K562 (cell line): Measurements from ENCODE around the gene NSUN6. TPM values are rescaled to one million over a fixed set of nuclear protein-coding genes. Genes with fewer than 3 reads are reported as not detected.

Experiments used
- ATAC-seq: fragments of 200-7000 bp; cut with Tn5 transposase; 3 replicates; pipeline ENCODE4 v1.9.1; 2020; ENCODE audit warnings: moderate library complexity
- BruUV-seq: library from RNA; stranded (reverse); fragments of 400-500 nt; replicated peaks from 2 replicates; lab custom pipeline; 2021; lab: Mats Ljungman, UMichigan
- CTCF ChIA-PET: fragments of 300-600 bp; formaldehyde crosslinking; extraction: SDS; loops from one replicate; lab custom pipeline; 2021; ENCODE audit warnings: low intra/inter-chr PET ratio; lab: Yijun Ruan, JAX
- POLR2A ChIA-PET: fragments of 300-600, 350-650 bp; sonication (Branson Sonifier 250); formaldehyde crosslinking; extraction: SDS; loops from one replicate; lab custom pipeline; 2021; ENCODE audit warnings: antibody characterized with exemption, inconsistent platforms; lab: Yijun Ruan, JAX
- DNase-seq, 4 experiments: peaks; one replicate each; pipeline versions ENCODE4 v3.0.0 to v3.0.0-alpha.2; 2011 to 2018; ENCODE audit warnings: low spot score in 3 of 4, mixed read lengths in 3 of 4; ENCODE audit errors: extremely low read depth in 1 of 4
- FAIRE-seq: peaks from 2 replicates; lab custom pipeline; 2011; peaks lifted over from hg19 to GRCh38; lab: Jason Lieb, UNC
- H2AFZ ChIP-seq: 2 replicates; pipeline ENCODE4 v1.6.0; 2011; ENCODE audit warnings: low read depth, low read length, control low read depth, inconsistent platforms
- H3K27ac ChIP-seq: fragments of 200-600 bp; 3 replicates; pipeline ENCODE4 v1.8.0; 2011; ENCODE audit warnings: low read depth, mild to moderate bottlenecking, control low read depth, inconsistent platforms, low read length, moderate library complexity, mixed read lengths; ENCODE audit errors: extremely low read depth
- H3K27me3 ChIP-seq, 2 experiments: fragments of 300-600 bp in 1 of 2; 2 replicates in 1 of 2; 3 replicates in 1 of 2; pipeline versions ENCODE4 v1.6.0 to v1.8.0; 2011; ENCODE audit warnings: inconsistent platforms in 2 of 2, low read length in 2 of 2, mild to moderate bottlenecking in 1 of 2, mixed read lengths in 1 of 2, moderate library complexity in 1 of 2; ENCODE audit not compliant: control insufficient read depth in 2 of 2, insufficient read depth in 2 of 2
- H3K36me3 ChIP-seq: fragments of 300-600 bp; 3 replicates; pipeline ENCODE4 v1.8.0; 2011; ENCODE audit warnings: mild to moderate bottlenecking, low read length, inconsistent platforms; ENCODE audit not compliant: control insufficient read depth, insufficient read depth
- H3K4me1 ChIP-seq, 2 experiments: fragments of 200-600 bp in 1 of 2; replicated peaks in 1 of 2; 2 replicates in 1 of 2; 3 replicates in 1 of 2; pipeline versions ENCODE4 v1.5.1 to v1.8.0; 2011; ENCODE audit warnings: inconsistent platforms in 2 of 2, low read length in 2 of 2, mild to moderate bottlenecking in 1 of 2, mixed read lengths in 1 of 2, moderate library complexity in 1 of 2; ENCODE audit not compliant: control insufficient read depth in 2 of 2, insufficient read depth in 2 of 2
- H3K4me2 ChIP-seq: 2 replicates; pipeline ENCODE4 v1.6.1; 2011; ENCODE audit warnings: low read length, control low read depth, inconsistent platforms, mixed read lengths; ENCODE audit not compliant: insufficient read depth
- H3K4me3 ChIP-seq: fragments of 200-600 bp; sonication (generic), shearing (Covaris generic); 2 replicates; pipeline ENCODE4 v1.5.1; 2016; ENCODE audit warnings: control low read depth, inconsistent platforms
- H3K79me2 ChIP-seq: fragments of 200-600 bp; 3 replicates; pipeline ENCODE4 v1.8.0; 2011; ENCODE audit warnings: low read length, inconsistent platforms; ENCODE audit not compliant: control insufficient read depth, insufficient read depth
- H3K9ac ChIP-seq, 2 experiments: 2 replicates each; pipeline versions ENCODE4 v1.6.0 to v1.6.1; 2011; ENCODE audit warnings: low read depth in 2 of 2, low read length in 2 of 2, control low read depth in 1 of 2, inconsistent platforms in 1 of 2, mild to moderate bottlenecking in 1 of 2, mixed read lengths in 1 of 2; ENCODE audit not compliant: insufficient read depth in 1 of 2
- H3K9me1 ChIP-seq: one replicate; pipeline ENCODE4 v1.6.0; 2011; ENCODE audit warnings: inconsistent platforms, mild to moderate bottlenecking, low read length, moderate library complexity; ENCODE audit not compliant: control insufficient read depth, insufficient read depth
- H3K9me3 ChIP-seq: replicated peaks from 2 replicates; pipeline ENCODE4 v1.5.1; 2011; ENCODE audit warnings: low read depth, low read length, inconsistent platforms; ENCODE audit not compliant: control insufficient read depth, insufficient read depth
- H4K20me1 ChIP-seq: replicated peaks from 2 replicates; pipeline ENCODE4 v1.6.1; 2011; ENCODE audit warnings: low read length, inconsistent platforms, mixed read lengths; ENCODE audit not compliant: control insufficient read depth, insufficient read depth
- HMBOX1 ChIP-seq: sonication (generic); IDR thresholded peaks from 2 replicates; pipeline ENCODE4 v1.6.1; 2016
- PYGO2 ChIP-seq: fragments of 450-650 bp; IDR thresholded peaks from 2 replicates; pipeline ENCODE4 v1.6.1; 2016; ENCODE audit warnings: mild to moderate bottlenecking, missing genetic modification characterization, moderate library complexity, missing compliant biosample characterization
- SNIP1 ChIP-seq: fragments of 450-650 bp; IDR thresholded peaks from 2 replicates; pipeline ENCODE4 v1.7.1; 2017; ENCODE audit warnings: low read depth, mild to moderate bottlenecking
- STAT6 ChIP-seq: sonication (generic); formaldehyde crosslinking; IDR thresholded peaks from 2 replicates; pipeline ENCODE4 v1.8.1; 2023; ENCODE audit warnings: mild to moderate bottlenecking, missing genetic modification reagents
- YBX1 ChIP-seq: fragments of 450-650 bp; IDR thresholded peaks from 2 replicates; pipeline ENCODE4 v1.7.1; 2016; ENCODE audit warnings: mild to moderate bottlenecking
- ZBTB5 ChIP-seq: fragments of 450-650 bp; IDR thresholded peaks from 2 replicates; pipeline ENCODE4 v1.6.1; 2017; ENCODE audit warnings: antibody characterized with exemption
- ZNF354B ChIP-seq: fragments of 250-450 bp; sonication (Bioruptor Pico); IDR thresholded peaks from 2 replicates; pipeline ENCODE4 v1.4.0; 2020
- in situ Hi-C: fragments of 300-500 bp; cut with MboI; formaldehyde crosslinking; loops from 4 replicates; pipeline ENCODE4 v1.15.0; 2018; ENCODE audit warnings: inconsistent platforms, mixed read lengths
- intact Hi-C: fragments of 100-400 bp; cut with micrococcal nuclease; formaldehyde crosslinking; loops from 2 replicates; pipeline ENCODE4 v1.14.2; 2022
- polyA plus RNA-seq, 8 experiments: library from polyadenylated mRNA; depleted of rRNA in 4 of 8; stranded (reverse) in 5 of 8; unstranded in 3 of 8; fragments of >200 nt; fragmentation: Nextera tagmentation in 2 of 8; fragmentation: Illumina TruSeq in 1 of 8; extraction: Ambion mirVana in 2 of 8; extraction: Trizol in 1 of 8; gene quantifications; 2 replicates each; pipeline versions ENCODE4 v1.2.1 to v1.2.3, GENCODE V29; 2011 to 2014; ENCODE audit warnings: inconsistent platforms in 1 of 8, missing spikeins in 1 of 8
- total RNA-seq, 7 experiments: library from RNA; depleted of rRNA in 6 of 7; stranded (reverse); fragments of >200 nt in 6 of 7; fragmentation: Illumina TruSeq in 2 of 7; extraction: Trizol in 2 of 7; gene quantifications; 2 replicates each; pipeline versions ENCODE4 v1.2.1 to v1.2.3, GENCODE V29; 2011 to 2021; ENCODE audit warnings: low replicate concordance in 1 of 7
- TF ChIP-seq, protein P1 (sequence below): IDR thresholded peaks from 2 replicates; pipeline ENCODE4 v1.6.1; 2011; ENCODE audit not compliant: insufficient read length; ENCODE audit errors: extremely low read depth
- TF ChIP-seq, protein P2 (sequence below): fragments of 250-450 bp; sonication (Bioruptor Pico); IDR thresholded peaks from 2 replicates; pipeline ENCODE4 v1.4.0; 2020

The NSUN6 gene
- total and polyA plus RNA-seq, 9 of the 15 experiments (the other 6 are each of a cell fraction or from before 2014, with no cell fraction given): 12.5 to 33.1 (median 24.2) TPM

GRCh38 chr10:18620856-18621255, 30.5 kb downstream of the NSUN6 start:
- no peaks in the 10 kb centered on the region for H4K20me1 ChIP-seq
- FAIRE-seq: no peak
- BruUV-seq: no TSS peak

More at GRCh38 chr10:18620856-18621255, 30.5 kb downstream of the NSUN6 start:
- intact Hi-C loops: no loop called here
- Histone ChIP-seq H3K9me3 (no peaks in the 10 kb centered on the region), H3K4me2 (no peak overlapping the region), H3K4me1 (no peaks in the 10 kb centered on the region), H2AFZ (no peak overlapping the region), H3K9ac (no peak overlapping the region), H3K79me2 (no peaks in the 10 kb centered on the region; the same call in 1 of the 3 replicates), H3K9me1 (no peaks in the 10 kb centered on the region), H3K27me3 (no peaks in the 10 kb centered on the region), H3K27ac (no peak overlapping the region), H3K36me3 (peaks cover 64% of the 10 kb centered on the region; the same call in 2 of the 3 replicates), H3K4me3 (no peak overlapping the region)
- DNase-seq (no peak), ATAC-seq (no peak)
- TF ChIP-seq, protein P1, sequence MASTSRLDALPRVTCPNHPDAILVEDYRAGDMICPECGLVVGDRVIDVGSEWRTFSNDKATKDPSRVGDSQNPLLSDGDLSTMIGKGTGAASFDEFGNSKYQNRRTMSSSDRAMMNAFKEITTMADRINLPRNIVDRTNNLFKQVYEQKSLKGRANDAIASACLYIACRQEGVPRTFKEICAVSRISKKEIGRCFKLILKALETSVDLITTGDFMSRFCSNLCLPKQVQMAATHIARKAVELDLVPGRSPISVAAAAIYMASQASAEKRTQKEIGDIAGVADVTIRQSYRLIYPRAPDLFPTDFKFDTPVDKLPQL: no peak
- TF ChIP-seq HMBOX1: no peak
- TF ChIP-seq SNIP1: no peak
- no peak for TF ChIP-seq ZNF354B
- TF ChIP-seq, protein P2, sequence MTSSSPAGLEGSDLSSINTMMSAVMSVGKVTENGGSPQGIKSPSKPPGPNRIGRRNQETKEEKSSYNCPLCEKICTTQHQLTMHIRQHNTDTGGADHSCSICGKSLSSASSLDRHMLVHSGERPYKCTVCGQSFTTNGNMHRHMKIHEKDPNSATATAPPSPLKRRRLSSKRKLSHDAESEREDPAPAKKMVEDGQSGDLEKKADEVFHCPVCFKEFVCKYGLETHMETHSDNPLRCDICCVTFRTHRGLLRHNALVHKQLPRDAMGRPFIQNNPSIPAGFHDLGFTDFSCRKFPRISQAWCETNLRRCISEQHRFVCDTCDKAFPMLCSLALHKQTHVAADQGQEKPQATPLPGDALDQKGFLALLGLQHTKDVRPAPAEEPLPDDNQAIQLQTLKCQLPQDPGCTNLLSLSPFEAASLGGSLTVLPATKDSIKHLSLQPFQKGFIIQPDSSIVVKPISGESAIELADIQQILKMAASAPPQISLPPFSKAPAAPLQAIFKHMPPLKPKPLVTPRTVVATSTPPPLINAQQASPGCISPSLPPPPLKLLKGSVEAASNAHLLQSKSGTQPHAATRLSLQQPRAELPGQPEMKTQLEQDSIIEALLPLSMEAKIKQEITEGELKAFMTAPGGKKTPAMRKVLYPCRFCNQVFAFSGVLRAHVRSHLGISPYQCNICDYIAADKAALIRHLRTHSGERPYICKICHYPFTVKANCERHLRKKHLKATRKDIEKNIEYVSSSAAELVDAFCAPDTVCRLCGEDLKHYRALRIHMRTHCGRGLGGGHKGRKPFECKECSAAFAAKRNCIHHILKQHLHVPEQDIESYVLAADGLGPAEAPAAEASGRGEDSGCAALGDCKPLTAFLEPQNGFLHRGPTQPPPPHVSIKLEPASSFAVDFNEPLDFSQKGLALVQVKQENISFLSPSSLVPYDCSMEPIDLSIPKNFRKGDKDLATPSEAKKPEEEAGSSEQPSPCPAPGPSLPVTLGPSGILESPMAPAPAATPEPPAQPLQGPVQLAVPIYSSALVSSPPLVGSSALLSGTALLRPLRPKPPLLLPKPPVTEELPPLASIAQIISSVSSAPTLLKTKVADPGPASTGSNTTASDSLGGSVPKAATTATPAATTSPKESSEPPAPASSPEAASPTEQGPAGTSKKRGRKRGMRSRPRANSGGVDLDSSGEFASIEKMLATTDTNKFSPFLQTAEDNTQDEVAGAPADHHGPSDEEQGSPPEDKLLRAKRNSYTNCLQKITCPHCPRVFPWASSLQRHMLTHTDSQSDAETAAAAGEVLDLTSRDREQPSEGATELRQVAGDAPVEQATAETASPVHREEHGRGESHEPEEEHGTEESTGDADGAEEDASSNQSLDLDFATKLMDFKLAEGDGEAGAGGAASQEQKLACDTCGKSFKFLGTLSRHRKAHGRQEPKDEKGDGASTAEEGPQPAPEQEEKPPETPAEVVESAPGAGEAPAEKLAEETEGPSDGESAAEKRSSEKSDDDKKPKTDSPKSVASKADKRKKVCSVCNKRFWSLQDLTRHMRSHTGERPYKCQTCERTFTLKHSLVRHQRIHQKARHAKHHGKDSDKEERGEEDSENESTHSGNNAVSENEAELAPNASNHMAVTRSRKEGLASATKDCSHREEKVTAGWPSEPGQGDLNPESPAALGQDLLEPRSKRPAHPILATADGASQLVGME (CRISPR knock-in tag): no peak
- no peak for TF ChIP-seq YBX1
- TF ChIP-seq ZBTB5: no peak
- no peak for TF ChIP-seq PYGO2 (tag)
- no peak for TF ChIP-seq STAT6
- CTCF ChIA-PET: no interaction called here
- in situ Hi-C loops: no loop called here
- POLR2A ChIA-PET: no interaction called here
